AG04450 (cell line): Measurements from ENCODE around the gene RPS2. TPM values are rescaled to one million over a fixed set of nuclear protein-coding genes. Genes with fewer than 3 reads are reported as not detected.

ENCODE experiments used
- CTCF ChIA-PET: fragments of 300-600, 350-600 bp; formaldehyde crosslinking; extraction: SDS; loops from one replicate; lab custom pipeline; 2022; ENCODE audit warnings: antibody characterized with exemption, inconsistent platforms; lab: Charles Lee
- POLR2A ChIA-PET: fragments of 350-600 bp; formaldehyde crosslinking; extraction: SDS; loops from one replicate; lab custom pipeline; 2021; ENCODE audit warnings: antibody characterized with exemption, inconsistent platforms; lab: Yijun Ruan, JAX
- DNase-seq: peaks from one replicate; pipeline ENCODE4 v3.0.0-alpha.2; 2011; ENCODE audit warnings: low read depth, low spot score
- H3K27ac ChIP-seq: one replicate; pipeline ENCODE4 v1.5.1; 2012; ENCODE audit warnings: low read depth, low read length, control low read depth
- H3K27me3 ChIP-seq: one replicate; pipeline ENCODE4 v1.6.0; 2012; ENCODE audit warnings: low read length; ENCODE audit not compliant: control insufficient read depth, insufficient read depth
- H3K4me3 ChIP-seq: 2 replicates; pipeline ENCODE4 v1.5.1; 2011; ENCODE audit warnings: mild to moderate bottlenecking, low read depth, low read length, control low read depth
- H3K9me3 ChIP-seq: 2 replicates; pipeline ENCODE4 v1.5.1; 2012; ENCODE audit warnings: low read length; ENCODE audit not compliant: control insufficient read depth, insufficient read depth
- polyA plus RNA-seq: library from polyadenylated mRNA; depleted of rRNA; stranded (reverse); fragments of >200 nt; gene quantifications from 2 replicates; pipeline ENCODE4 v1.2.3, GENCODE V29; 2011
- TF ChIP-seq, protein P1 (sequence below): IDR thresholded peaks from 2 replicates; pipeline ENCODE4 v1.5.1; 2011; ENCODE audit warnings: low read depth, low read length, control low read depth, inconsistent platforms

The RPS2 gene
- polyA plus RNA-seq, 1 experiment, result 2,494 TPM

DNA sequence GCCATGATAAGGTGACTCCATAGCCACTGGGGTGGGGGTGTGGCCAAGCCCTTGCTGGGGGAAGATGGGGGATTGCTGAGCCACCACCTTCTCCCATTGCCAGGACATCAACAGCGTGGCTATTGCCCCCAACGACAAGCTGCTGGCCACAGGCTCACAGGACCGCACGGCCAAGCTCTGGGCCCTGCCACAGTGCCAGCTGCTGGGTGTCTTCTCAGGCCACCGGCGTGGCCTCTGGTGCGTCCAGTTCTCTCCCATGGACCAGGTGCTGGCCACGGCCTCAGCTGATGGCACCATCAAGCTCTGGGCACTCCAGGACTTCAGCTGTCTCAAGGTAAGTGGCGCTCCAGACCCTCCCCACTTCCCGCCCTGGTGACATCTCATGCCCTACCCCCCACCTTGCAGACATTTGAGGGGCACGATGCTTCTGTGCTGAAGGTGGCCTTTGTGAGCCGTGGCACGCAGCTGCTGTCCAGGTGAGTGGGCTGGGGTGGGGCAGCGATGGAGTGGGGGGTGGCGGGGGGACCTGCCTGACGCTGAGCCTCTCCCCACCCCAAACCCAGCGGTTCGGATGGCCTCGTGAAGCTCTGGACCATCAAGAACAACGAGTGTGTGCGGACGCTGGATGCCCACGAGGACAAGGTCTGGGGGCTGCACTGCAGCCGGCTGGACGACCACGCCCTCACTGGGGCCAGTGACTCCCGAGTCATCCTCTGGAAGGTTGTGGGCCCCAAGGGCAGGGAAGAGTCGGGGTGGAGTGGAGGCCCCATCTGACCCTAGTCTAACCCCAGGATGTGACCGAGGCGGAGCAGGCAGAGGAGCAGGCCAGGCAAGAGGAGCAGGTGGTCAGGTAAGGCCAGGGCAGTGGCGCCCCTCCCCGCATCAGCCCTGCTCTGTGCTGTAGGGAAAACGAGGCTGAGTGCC lies 12.6 kb upstream of the RPS2 start:
- H3K27ac ChIP-seq, result no peak overlapping the region
- DNase-seq, result no peak
- H3K9me3 ChIP-seq, result peaks cover 3% of the 10 kb centered on the region; the same call in 1 of the 2 replicates
- H3K27me3 ChIP-seq, result peaks cover 28% of the 10 kb centered on the region
- ChIA-PET POLR2A (interaction anchor here (2.4 kb wide), 1 partner anchor 12 kb away, joined by 11 read pairs; the partner anchor contains the start of gene RPS2), CTCF (interaction anchor here (1.6 kb wide), 1 partner anchor 26 kb away, joined by 3 read pairs; no protein-coding TSS in a partner anchor)
- TF ChIP-seq, protein P1, sequence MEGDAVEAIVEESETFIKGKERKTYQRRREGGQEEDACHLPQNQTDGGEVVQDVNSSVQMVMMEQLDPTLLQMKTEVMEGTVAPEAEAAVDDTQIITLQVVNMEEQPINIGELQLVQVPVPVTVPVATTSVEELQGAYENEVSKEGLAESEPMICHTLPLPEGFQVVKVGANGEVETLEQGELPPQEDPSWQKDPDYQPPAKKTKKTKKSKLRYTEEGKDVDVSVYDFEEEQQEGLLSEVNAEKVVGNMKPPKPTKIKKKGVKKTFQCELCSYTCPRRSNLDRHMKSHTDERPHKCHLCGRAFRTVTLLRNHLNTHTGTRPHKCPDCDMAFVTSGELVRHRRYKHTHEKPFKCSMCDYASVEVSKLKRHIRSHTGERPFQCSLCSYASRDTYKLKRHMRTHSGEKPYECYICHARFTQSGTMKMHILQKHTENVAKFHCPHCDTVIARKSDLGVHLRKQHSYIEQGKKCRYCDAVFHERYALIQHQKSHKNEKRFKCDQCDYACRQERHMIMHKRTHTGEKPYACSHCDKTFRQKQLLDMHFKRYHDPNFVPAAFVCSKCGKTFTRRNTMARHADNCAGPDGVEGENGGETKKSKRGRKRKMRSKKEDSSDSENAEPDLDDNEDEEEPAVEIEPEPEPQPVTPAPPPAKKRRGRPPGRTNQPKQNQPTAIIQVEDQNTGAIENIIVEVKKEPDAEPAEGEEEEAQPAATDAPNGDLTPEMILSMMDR, result no peak
- no peak overlapping the region for H3K4me3 ChIP-seq

DNA sequence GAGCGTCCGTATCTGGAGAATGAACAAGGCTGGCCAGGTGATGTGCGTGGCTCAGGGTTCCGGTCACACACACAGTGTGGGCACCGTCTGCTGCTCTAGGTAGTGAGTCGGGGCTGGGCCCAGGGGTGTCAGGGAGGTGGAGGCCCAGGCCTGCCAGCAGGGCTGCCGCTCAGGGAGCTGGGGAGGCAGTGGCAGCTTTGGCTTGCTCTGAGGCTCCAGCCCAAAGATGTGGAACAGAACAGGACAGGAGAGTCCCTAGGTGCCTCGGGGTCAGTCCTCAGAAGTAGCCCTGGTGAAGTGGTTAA lies 11.5 kb upstream of the RPS2 start:
- Histone ChIP-seq H3K27me3 (peaks cover 19% of the 10 kb centered on the region), H3K9me3 (peaks cover 3% of the 10 kb centered on the region; the same call in 1 of the 2 replicates), H3K4me3 (no peak overlapping the region), H3K27ac (no peak overlapping the region)
- ChIA-PET CTCF (no interaction called here), POLR2A (interaction anchor here (2.4 kb wide), 1 partner anchor 11 kb away, joined by 11 read pairs; the partner anchor contains the start of gene RPS2)
- DNase-seq, result no peak
- TF ChIP-seq, protein P1, result no peak

DNA sequence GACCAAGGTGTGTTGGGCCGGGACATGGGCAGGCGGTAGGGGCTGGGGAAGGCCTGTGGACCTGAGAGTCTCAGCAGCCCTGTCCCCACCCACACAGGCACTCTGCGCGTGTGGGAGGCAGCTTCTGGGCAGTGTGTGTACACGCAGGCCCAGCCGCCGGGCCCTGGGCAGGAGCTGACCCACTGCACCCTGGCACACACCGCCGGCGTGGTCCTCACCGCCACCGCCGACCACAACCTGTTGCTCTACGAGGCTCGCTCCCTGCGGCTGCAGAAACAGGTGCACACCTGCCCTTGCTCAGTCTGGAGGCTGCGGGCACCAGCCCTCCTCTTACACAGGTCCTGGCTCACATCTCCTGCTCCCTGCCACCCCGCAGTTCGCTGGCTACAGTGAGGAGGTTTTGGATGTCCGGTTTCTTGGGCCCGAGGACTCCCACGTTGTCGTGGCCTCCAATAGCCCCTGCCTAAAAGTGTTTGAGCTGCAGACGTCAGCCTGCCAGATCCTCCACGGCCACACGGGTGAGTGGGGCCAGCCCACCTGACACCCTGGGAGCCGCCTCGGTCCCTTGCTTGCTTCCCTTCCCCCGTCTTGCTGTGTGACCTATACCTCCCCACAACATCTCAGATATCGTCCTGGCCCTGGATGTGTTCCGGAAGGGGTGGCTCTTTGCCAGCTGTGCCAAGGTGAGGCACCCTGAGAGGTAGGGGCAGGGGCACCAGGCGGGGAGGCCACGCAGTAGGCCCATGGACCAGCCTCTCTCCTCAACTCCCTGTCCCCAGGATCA lies 11.0 kb upstream of the RPS2 start:
- no peak for DNase-seq
- no peak overlapping the region for H3K27ac ChIP-seq
- CTCF ChIA-PET, result no interaction called here
- H3K4me3 ChIP-seq, result no peak overlapping the region
- TF ChIP-seq, protein P1, result no peak
- POLR2A ChIA-PET, result interaction anchor here (1.2 kb wide), 1 partner anchor 11 kb away, joined by 4 read pairs; the partner anchor contains the start of gene RPS2
- peaks cover 3% of the 10 kb centered on the region; the same call in 1 of the 2 replicates for H3K9me3 ChIP-seq
- H3K27me3 ChIP-seq, result peaks cover 14% of the 10 kb centered on the region

DNA sequence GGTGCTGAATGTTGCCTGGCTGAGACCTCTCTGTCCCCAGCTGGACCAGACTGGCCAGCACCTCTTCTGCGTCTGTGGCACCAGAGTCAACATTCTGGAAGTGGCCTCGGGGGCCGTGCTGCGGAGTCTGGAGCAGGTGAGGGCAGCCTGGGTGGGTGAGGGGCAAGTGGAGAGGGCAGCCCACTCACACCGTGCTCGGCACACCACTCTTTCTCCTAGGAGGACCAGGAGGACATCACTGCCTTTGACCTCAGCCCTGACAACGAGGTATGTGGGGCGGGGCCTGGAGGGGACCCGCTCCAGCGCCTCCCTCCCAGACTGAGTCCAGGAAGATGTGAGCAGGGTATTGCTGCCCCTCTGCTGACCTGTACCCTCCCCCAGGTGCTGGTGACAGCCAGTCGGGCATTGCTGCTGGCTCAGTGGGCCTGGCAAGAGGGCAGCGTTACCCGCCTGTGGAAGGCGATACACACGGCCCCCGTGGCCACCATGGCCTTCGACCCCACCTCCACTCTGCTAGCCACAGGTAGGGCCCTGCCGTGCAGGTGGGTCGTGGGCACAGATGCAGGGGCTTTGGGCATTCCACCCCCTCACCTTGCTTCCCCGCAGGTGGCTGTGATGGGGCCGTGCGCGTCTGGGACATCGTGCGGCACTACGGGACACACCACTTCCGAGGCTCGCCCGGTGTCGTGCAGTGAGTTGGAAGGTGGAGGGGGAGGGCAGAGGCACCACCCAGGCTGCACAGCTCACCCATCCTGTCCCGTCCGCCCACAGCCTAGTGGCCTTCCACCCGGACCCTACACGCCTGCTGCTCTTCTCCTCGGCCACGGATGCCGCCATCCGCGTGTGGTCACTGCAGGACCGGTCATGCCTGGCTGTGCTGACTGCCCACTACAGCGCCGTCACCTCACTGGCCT lies 9.8 kb upstream of the RPS2 start:
- ChIA-PET CTCF (no interaction called here), POLR2A (interaction anchor here (1.2 to 1.8 kb wide), 1 partner anchor 10 kb away, joined by 4 to 13 read pairs; the partner anchor contains the start of gene RPS2)
- TF ChIP-seq, protein P1, result no peak
- Histone ChIP-seq H3K27ac (no peak overlapping the region), H3K4me3 (no peak overlapping the region), H3K9me3 (peaks cover 3% of the 10 kb centered on the region; the same call in 1 of the 2 replicates), H3K27me3 (peaks cover 2% of the 10 kb centered on the region)
- DNase-seq, result no peak
